ENCODE measurements around the gene ERP44.
"Not testable (repeated sequence)": the region's sequence is repeated elsewhere in the genome, so short reads cannot be mapped to it uniquely, and the experiment has no call there.

The ERP44 gene

GRCh38 chr9:99999797-100000196 lies 99.0 kb downstream of the ERP44 start:
- Histone ChIP-seq H3K79me2 (no peaks in the 10 kb centered on the region), H3K36me3 (ENCODE audit: control insufficient read depth, insufficient read depth, low read length) (no peaks in the 10 kb centered on the region), H3K4me2 (ENCODE audit: low read length) (no peak overlapping the region), H3K9me3 (ENCODE audit: control insufficient read depth, low read length) (no peaks in the 10 kb centered on the region), H3K27ac (no peak overlapping the region), H3K4me3 (ENCODE audit: low read depth, low read length) (no peak overlapping the region), H2AFZ (no peak overlapping the region), H3K4me1 (no peaks in the 10 kb centered on the region), H3K9ac (no peak overlapping the region), H3K27me3 (ENCODE audit: control insufficient read depth, insufficient read depth, low read length) (no peaks in the 10 kb centered on the region)
- no peak for TF ChIP-seq CTCF (IDR thresholded peaks at IDR 0.05)

GRCh38 chr9:99998866-99999265 lies 99.9 kb downstream of the ERP44 start:
- H3K9me3 ChIP-seq (ENCODE audit: control insufficient read depth, low read length) = no peaks in the 10 kb centered on the region
- no peaks in the 10 kb centered on the region for H3K36me3 ChIP-seq (ENCODE audit: control insufficient read depth, insufficient read depth, low read length)
- H2AFZ ChIP-seq = no peak overlapping the region
- no peaks in the 10 kb centered on the region for H3K27me3 ChIP-seq (ENCODE audit: control insufficient read depth, insufficient read depth, low read length)
- no peaks in the 10 kb centered on the region for H3K4me1 ChIP-seq
- H3K27ac ChIP-seq = no peak overlapping the region
- H3K9ac ChIP-seq = no peak overlapping the region
- no peaks in the 10 kb centered on the region for H3K79me2 ChIP-seq
- no peak for TF ChIP-seq CTCF (IDR thresholded peaks at IDR 0.05)
- no peak overlapping the region for H3K4me3 ChIP-seq (ENCODE audit: low read depth, low read length)
- H3K4me2 ChIP-seq (ENCODE audit: low read length) = no peak overlapping the region

GRCh38 chr9:99998266-99998665 lies 100.5 kb downstream of the ERP44 start:
- TF ChIP-seq CTCF (IDR thresholded peaks at IDR 0.05) = no peak
- Histone ChIP-seq H3K9me3 (ENCODE audit: control insufficient read depth, low read length) (no peaks in the 10 kb centered on the region), H3K27ac (no peak overlapping the region)

GRCh38 chr9:99990508-99990907 lies 108.3 kb downstream of the ERP44 start:
- not testable (repeated sequence) for H3K4me3 ChIP-seq (ENCODE audit: low read depth, low read length); H3K4me2 ChIP-seq (ENCODE audit: low read length); H3K4me1 ChIP-seq; H3K9me3 ChIP-seq (ENCODE audit: control insufficient read depth, low read length); H3K36me3 ChIP-seq (ENCODE audit: control insufficient read depth, insufficient read depth, low read length); H2AFZ ChIP-seq; H3K9ac ChIP-seq; H3K79me2 ChIP-seq; H3K27me3 ChIP-seq (ENCODE audit: control insufficient read depth, insufficient read depth, low read length); H3K27ac ChIP-seq

More at GRCh38 chr9:99998266-99998665, 100.5 kb downstream of the ERP44 start:
- Histone ChIP-seq H3K4me2 (ENCODE audit: low read length) (no peak overlapping the region), H3K27me3 (ENCODE audit: control insufficient read depth, insufficient read depth, low read length) (no peaks in the 10 kb centered on the region), H3K79me2 (no peaks in the 10 kb centered on the region), H3K9ac (no peak overlapping the region), H3K4me1 (no peaks in the 10 kb centered on the region), H3K4me3 (ENCODE audit: low read depth, low read length) (no peak overlapping the region), H3K36me3 (ENCODE audit: control insufficient read depth, insufficient read depth, low read length) (no peaks in the 10 kb centered on the region), H2AFZ (no peak overlapping the region)

- Histone ChIP-seq H3K4me2 (ENCODE audit: low read length) (no peak overlapping the region), H3K4me3 (ENCODE audit: low read depth, low read length) (no peak overlapping the region), H3K9ac (no peak overlapping the region), H3K4me1 (no peaks in the 10 kb centered on the region), H2AFZ (no peak overlapping the region), H3K36me3 (ENCODE audit: control insufficient read depth, insufficient read depth, low read length) (no peaks in the 10 kb centered on the region), H3K27ac (no peak overlapping the region), H3K27me3 (ENCODE audit: control insufficient read depth, insufficient read depth, low read length) (no peaks in the 10 kb centered on the region), H3K79me2 (no peaks in the 10 kb centered on the region), H3K9me3 (ENCODE audit: control insufficient read depth, low read length) (no peaks in the 10 kb centered on the region)
- no peak for TF ChIP-seq CTCF (IDR thresholded peaks at IDR 0.05)
Measured at GRCh38 chr9:99986642-99987041, 112.2 kb downstream of the ERP44 start.
